H9 (cell line): Measurements from ENCODE around the gene ITPA. TPM values are rescaled to one million over a fixed set of nuclear protein-coding genes. Genes with fewer than 3 reads are reported as not detected.

Experiments
- DNase-seq: peaks from one replicate; pipeline ENCODE4 v3.0.0-alpha.2; 2017
- H2AFZ ChIP-seq: one replicate; pipeline ENCODE4 v1.6.1; 2013; ENCODE audit warnings: mild to moderate bottlenecking, low read length, control low read depth, moderate library complexity
- H2AK5ac ChIP-seq: 2 replicates; pipeline ENCODE4 v1.6.1; 2013; ENCODE audit warnings: low read length, control low read depth, mixed read lengths; ENCODE audit not compliant: insufficient read length
- H2BK120ac ChIP-seq: one replicate; pipeline ENCODE4 v1.6.1; 2013; ENCODE audit warnings: low read depth, mild to moderate bottlenecking, low read length, control low read depth, inconsistent platforms; ENCODE audit not compliant: poor library complexity, severe bottlenecking
- H2BK12ac ChIP-seq: 2 replicates; pipeline ENCODE4 v1.6.1; 2013; ENCODE audit warnings: low read length, control low read depth, mixed read lengths, low read depth; ENCODE audit not compliant: insufficient read length
- H2BK15ac ChIP-seq: 2 replicates; pipeline ENCODE4 v1.6.1; 2013; ENCODE audit warnings: low read depth, low read length, control low read depth
- H2BK20ac ChIP-seq: one replicate; pipeline ENCODE4 v1.6.1; 2013; ENCODE audit warnings: low read depth, mild to moderate bottlenecking, low read length, control low read depth, inconsistent platforms; ENCODE audit not compliant: poor library complexity, severe bottlenecking
- H2BK5ac ChIP-seq: 2 replicates; pipeline ENCODE4 v1.6.1; 2013; ENCODE audit warnings: low read length, control low read depth, mixed read lengths; ENCODE audit not compliant: insufficient read length
- H3K14ac ChIP-seq: 2 replicates; pipeline ENCODE4 v1.6.1; 2013; ENCODE audit warnings: low read length, control low read depth; ENCODE audit not compliant: insufficient read depth
- H3K18ac ChIP-seq: 2 replicates; pipeline ENCODE4 v1.6.1; 2013; ENCODE audit warnings: low read depth, mild to moderate bottlenecking, mixed read lengths, low read length, control low read depth; ENCODE audit not compliant: insufficient read length
- H3K23ac ChIP-seq: 2 replicates; pipeline ENCODE4 v1.6.1; 2013; ENCODE audit warnings: low read length, control low read depth, mixed read lengths, low read depth; ENCODE audit not compliant: insufficient read length
- H3K23me2 ChIP-seq: 2 replicates; pipeline ENCODE4 v1.6.1; 2013; ENCODE audit warnings: low read depth, mild to moderate bottlenecking, mixed read lengths, low read length, control low read depth; ENCODE audit not compliant: insufficient read length, poor library complexity, severe bottlenecking
- H3K27ac ChIP-seq: 2 replicates; pipeline ENCODE4 v1.5.1; 2013; ENCODE audit warnings: low read length, control low read depth, mixed read lengths, low read depth; ENCODE audit not compliant: insufficient read length
- H3K27me3 ChIP-seq: 2 replicates; pipeline ENCODE4 v1.6.1; 2013; ENCODE audit warnings: low read length, control low read depth, inconsistent platforms; ENCODE audit not compliant: insufficient read depth
- H3K4ac ChIP-seq: 2 replicates; pipeline ENCODE4 v1.6.1; 2013; ENCODE audit warnings: low read depth, mild to moderate bottlenecking, control low read depth, inconsistent platforms, low read length, moderate library complexity
- H3K4me1 ChIP-seq: 2 replicates; pipeline ENCODE4 v1.6.1; 2013; ENCODE audit warnings: low read length, control low read depth, inconsistent platforms; ENCODE audit not compliant: insufficient read depth
- H3K4me2 ChIP-seq: 2 replicates; pipeline ENCODE4 v1.6.1; 2013; ENCODE audit warnings: low read length, control low read depth, mixed read lengths; ENCODE audit not compliant: insufficient read length, insufficient read depth
- H3K56ac ChIP-seq: 2 replicates; pipeline ENCODE4 v1.6.1; 2013; ENCODE audit warnings: low read depth, mild to moderate bottlenecking, mixed read lengths, low read length, control low read depth; ENCODE audit not compliant: insufficient read length
- H3K79me1 ChIP-seq: 2 replicates; pipeline ENCODE4 v1.6.1; 2013; ENCODE audit warnings: low read depth, mild to moderate bottlenecking, moderate library complexity, low read length, control low read depth, inconsistent platforms; ENCODE audit not compliant: insufficient read depth, poor library complexity, severe bottlenecking
- H3K79me2 ChIP-seq: 2 replicates; pipeline ENCODE4 v1.6.1; 2013; ENCODE audit warnings: low read length, control low read depth, inconsistent platforms; ENCODE audit not compliant: insufficient read depth
- H3K9ac ChIP-seq: 2 replicates; pipeline ENCODE4 v1.6.1; 2013; ENCODE audit warnings: low read length, control low read depth, mixed read lengths; ENCODE audit not compliant: insufficient read length; ENCODE audit errors: extremely low read depth
- H3K9me3 ChIP-seq: one replicate; pipeline ENCODE4 v1.6.1; 2013; ENCODE audit warnings: low read depth, low read length, inconsistent platforms; ENCODE audit not compliant: control insufficient read depth
- H3T11ph ChIP-seq: one replicate; pipeline ENCODE4 v1.6.1; 2013; ENCODE audit warnings: mild to moderate bottlenecking, low read length, control low read depth, inconsistent platforms
- H4K20me1 ChIP-seq: one replicate; pipeline ENCODE4 v1.6.1; 2013; ENCODE audit not compliant: control insufficient read depth, insufficient read length, insufficient read depth
- H4K5ac ChIP-seq: 2 replicates; pipeline ENCODE4 v1.6.1; 2013; ENCODE audit warnings: low read depth, mild to moderate bottlenecking, mixed read lengths, low read length, control low read depth; ENCODE audit not compliant: insufficient read length
- H4K8ac ChIP-seq: replicated peaks from 2 replicates; pipeline ENCODE4 v1.6.1; 2013; ENCODE audit warnings: low read length, control low read depth, mixed read lengths, low read depth; ENCODE audit not compliant: insufficient read length
- H4K91ac ChIP-seq: 2 replicates; pipeline ENCODE4 v1.6.1; 2013; ENCODE audit warnings: low read depth, mild to moderate bottlenecking, moderate library complexity, mixed read lengths, low read length, control low read depth; ENCODE audit not compliant: insufficient read length
- H3K27ac Mint-ChIP-seq, 3 experiments: 2 replicates in 2 of 3; 3 replicates in 1 of 3; pipeline ENCODE4 v1.8.0; 2020 to 2021; ENCODE audit warnings: mixed read lengths in 3 of 3, mild to moderate bottlenecking in 1 of 3, moderate library complexity in 1 of 3
- H3K27me3 Mint-ChIP-seq: 2 replicates; pipeline ENCODE4 v1.8.0; 2021; ENCODE audit warnings: low read depth, mild to moderate bottlenecking, moderate library complexity, mixed read lengths
- H3K36me3 Mint-ChIP-seq, 3 experiments: 2 replicates in 2 of 3; 3 replicates in 1 of 3; pipeline ENCODE4 v1.8.0; 2020 to 2021; ENCODE audit warnings: low read depth in 3 of 3, mixed read lengths in 3 of 3; ENCODE audit not compliant: insufficient read depth in 1 of 3
- H3K4me1 Mint-ChIP-seq, 2 experiments: 2 replicates each; pipeline ENCODE4 v1.8.0; 2020; ENCODE audit warnings: mixed read lengths in 2 of 2
- H3K4me3 Mint-ChIP-seq, 2 experiments: 2 replicates in 1 of 2; 3 replicates in 1 of 2; pipeline ENCODE4 v1.8.0; 2020 to 2021; ENCODE audit warnings: mild to moderate bottlenecking in 2 of 2, mixed read lengths in 2 of 2, moderate library complexity in 1 of 2
- H3K9me3 Mint-ChIP-seq, 2 experiments: 2 replicates in 1 of 2; 3 replicates in 1 of 2; pipeline ENCODE4 v1.8.0; 2020; ENCODE audit warnings: mild to moderate bottlenecking in 2 of 2, mixed read lengths in 2 of 2, moderate library complexity in 1 of 2
- WGBS: extraction: QIAGEN DNeasy Blood & Tissue Kit; methylation state at CpG from one replicate; pipeline ENCODE4 v1.1.7; 2013; ENCODE audit warnings: missing lambda C conversion rate, low lambda C conversion rate, mixed read lengths; ENCODE audit not compliant: insufficient read length; ENCODE audit errors: extremely low coverage; 5-methylcytosine and 5-hydroxymethylcytosine counted together
- total RNA-seq: library from RNA; stranded (reverse); gene quantifications from 2 replicates; pipeline ENCODE4 v1.2.1, GENCODE V29; 2021
- TF ChIP-seq, protein P1 (sequence below): fragments of 200-600 bp; sonication (generic); conservative IDR thresholded peaks from 3 replicates; pipeline ENCODE4 v1.8.0; 2021; ENCODE audit warnings: antibody characterized with exemption, mild to moderate bottlenecking

Gene ITPA
- total RNA-seq, 1 experiment from 2014 or later, result 74.5 TPM

DNA sequence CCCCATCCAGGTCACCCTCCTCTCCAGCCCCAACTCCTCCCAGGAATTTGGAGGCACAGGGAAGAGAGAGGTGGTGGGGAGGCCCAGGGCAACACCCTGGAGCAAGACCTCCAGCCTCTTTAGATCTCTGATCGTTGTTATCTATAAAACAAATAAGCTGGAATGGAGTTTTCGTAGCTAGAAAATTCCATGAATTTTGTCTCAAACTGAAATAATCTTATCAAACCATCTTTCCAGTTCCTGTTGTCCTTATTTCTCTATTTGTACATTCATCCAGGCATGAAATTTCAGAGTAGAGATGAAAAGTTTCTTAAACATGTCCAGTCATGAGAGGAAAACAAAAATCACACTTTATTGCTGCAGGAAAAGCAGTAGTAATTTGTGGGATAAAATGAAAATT lies 35.9 kb downstream of the ITPA start:
- H3K27me3 ChIP-seq, result peaks cover 6% of the 10 kb centered on the region; the same call in 1 of the 2 replicates
- peaks cover 24 to 26% of the 10 kb centered on the region in 2 experiments for H3K4me1 Mint-ChIP-seq

More for the DNA sequence above, 35.9 kb downstream of the ITPA start:
- no peak overlapping the region for H3K56ac ChIP-seq
- H3K27me3 Mint-ChIP-seq, result peaks cover 66% of the 10 kb centered on the region
- no peak overlapping the region for H3K9ac ChIP-seq
- H2BK20ac ChIP-seq, result no peak overlapping the region
- H4K91ac ChIP-seq, result no peak overlapping the region
- H4K5ac ChIP-seq, result no peak overlapping the region
- DNase-seq, result no peak
- H3K9me3 ChIP-seq, result no peaks in the 10 kb centered on the region
- H2BK15ac ChIP-seq, result no peak overlapping the region
- TF ChIP-seq, protein P1, sequence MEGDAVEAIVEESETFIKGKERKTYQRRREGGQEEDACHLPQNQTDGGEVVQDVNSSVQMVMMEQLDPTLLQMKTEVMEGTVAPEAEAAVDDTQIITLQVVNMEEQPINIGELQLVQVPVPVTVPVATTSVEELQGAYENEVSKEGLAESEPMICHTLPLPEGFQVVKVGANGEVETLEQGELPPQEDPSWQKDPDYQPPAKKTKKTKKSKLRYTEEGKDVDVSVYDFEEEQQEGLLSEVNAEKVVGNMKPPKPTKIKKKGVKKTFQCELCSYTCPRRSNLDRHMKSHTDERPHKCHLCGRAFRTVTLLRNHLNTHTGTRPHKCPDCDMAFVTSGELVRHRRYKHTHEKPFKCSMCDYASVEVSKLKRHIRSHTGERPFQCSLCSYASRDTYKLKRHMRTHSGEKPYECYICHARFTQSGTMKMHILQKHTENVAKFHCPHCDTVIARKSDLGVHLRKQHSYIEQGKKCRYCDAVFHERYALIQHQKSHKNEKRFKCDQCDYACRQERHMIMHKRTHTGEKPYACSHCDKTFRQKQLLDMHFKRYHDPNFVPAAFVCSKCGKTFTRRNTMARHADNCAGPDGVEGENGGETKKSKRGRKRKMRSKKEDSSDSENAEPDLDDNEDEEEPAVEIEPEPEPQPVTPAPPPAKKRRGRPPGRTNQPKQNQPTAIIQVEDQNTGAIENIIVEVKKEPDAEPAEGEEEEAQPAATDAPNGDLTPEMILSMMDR, result no peak
- H3K36me3 Mint-ChIP-seq, result 0 out of 7 replicates have a peak, but pooled peaks cover 0 to 5% (median 2%) of the 10 kb centered on the region in 3 experiments
- H3K4me2 ChIP-seq, result no peak overlapping the region
- no peak overlapping the region for H3K4me3 Mint-ChIP-seq
- H3K14ac ChIP-seq, result no peak overlapping the region
- H2AK5ac ChIP-seq, result no peak overlapping the region
- H3K4me1 ChIP-seq, result no peaks in the 10 kb centered on the region; the same call in 1 of the 2 replicates
- no peak overlapping the region for H3T11ph ChIP-seq
- no peak overlapping the region for H3K23ac ChIP-seq
- no peaks in the 10 kb centered on the region for H3K79me1 ChIP-seq
- no peaks in the 10 kb centered on the region for H3K9me3 Mint-ChIP-seq
- no peaks in the 10 kb centered on the region for H3K79me2 ChIP-seq
- no peak overlapping the region for H3K27ac Mint-ChIP-seq
- H2BK12ac ChIP-seq, result no peak overlapping the region
- WGBS, result no CpG with 5 or more reads among the region's 2 CpGs
- no peak overlapping the region for H3K27ac ChIP-seq
- H2AFZ ChIP-seq, result no peak overlapping the region
- H4K8ac ChIP-seq, result no peak overlapping the region
- no peak overlapping the region for H3K4ac ChIP-seq
- H3K23me2 ChIP-seq, result peaks cover 11% of the 10 kb centered on the region
- no peak overlapping the region for H2BK5ac ChIP-seq
- no peak overlapping the region for H3K18ac ChIP-seq
- no peaks in the 10 kb centered on the region for H4K20me1 ChIP-seq
- no peak overlapping the region for H2BK120ac ChIP-seq
